Neural progenitor cell (in vitro differentiated cells): ENCODE measurements around the gene MYOM1.

Source experiments
- EZH2 ChIP-seq: fragments of 200-600 bp; sonication (generic); IDR thresholded peaks from 2 replicates; pipeline ENCODE4 v1.6.1; 2017; ENCODE audit warnings: antibody characterized with exemption, mild to moderate bottlenecking, moderate library complexity
- EZH2phosphoT487 ChIP-seq: fragments of 200-600 bp; sonication (generic); IDR thresholded peaks from 2 replicates; pipeline ENCODE4 v1.6.1; 2017; ENCODE audit warnings: antibody characterized with exemption
- TF ChIP-seq, protein P1 (sequence below): fragments of 200-600 bp; sonication (generic); IDR thresholded peaks from 2 replicates; pipeline ENCODE4 v1.5.1; 2017; ENCODE audit warnings: antibody characterized with exemption, mild to moderate bottlenecking

- TF ChIP-seq EZH2 (no peak), EZH2phosphoT487 (no peak)
- TF ChIP-seq, protein P1, sequence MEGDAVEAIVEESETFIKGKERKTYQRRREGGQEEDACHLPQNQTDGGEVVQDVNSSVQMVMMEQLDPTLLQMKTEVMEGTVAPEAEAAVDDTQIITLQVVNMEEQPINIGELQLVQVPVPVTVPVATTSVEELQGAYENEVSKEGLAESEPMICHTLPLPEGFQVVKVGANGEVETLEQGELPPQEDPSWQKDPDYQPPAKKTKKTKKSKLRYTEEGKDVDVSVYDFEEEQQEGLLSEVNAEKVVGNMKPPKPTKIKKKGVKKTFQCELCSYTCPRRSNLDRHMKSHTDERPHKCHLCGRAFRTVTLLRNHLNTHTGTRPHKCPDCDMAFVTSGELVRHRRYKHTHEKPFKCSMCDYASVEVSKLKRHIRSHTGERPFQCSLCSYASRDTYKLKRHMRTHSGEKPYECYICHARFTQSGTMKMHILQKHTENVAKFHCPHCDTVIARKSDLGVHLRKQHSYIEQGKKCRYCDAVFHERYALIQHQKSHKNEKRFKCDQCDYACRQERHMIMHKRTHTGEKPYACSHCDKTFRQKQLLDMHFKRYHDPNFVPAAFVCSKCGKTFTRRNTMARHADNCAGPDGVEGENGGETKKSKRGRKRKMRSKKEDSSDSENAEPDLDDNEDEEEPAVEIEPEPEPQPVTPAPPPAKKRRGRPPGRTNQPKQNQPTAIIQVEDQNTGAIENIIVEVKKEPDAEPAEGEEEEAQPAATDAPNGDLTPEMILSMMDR: no peak
These were observed 62.2 kb downstream of the MYOM1 start for GRCh38 chr18:3157606-3158005.
